Common myeloid progenitor, CD34-positive (primary cell): ENCODE data around the gene PRSS33.

Experiments
- CTCF ChIA-PET: fragments of 350-600 bp; sonication (Branson Sonifier 250); formaldehyde crosslinking; loops from one replicate; lab custom pipeline; 2021; ENCODE audit warnings: antibody characterized with exemption; lab: Charles Lee
- POLR2A ChIA-PET: fragments of 350-600 bp; sonication (Branson Sonifier 250); formaldehyde crosslinking; loops from one replicate; lab custom pipeline; 2021; ENCODE audit warnings: antibody characterized with exemption; lab: Charles Lee
- DNase-seq, 3 donors: peaks; one replicate each; pipeline versions ENCODE4 v3.0.0 to v3.0.0-alpha.2; 2013
- H3K27ac ChIP-seq, 2 experiments: 1 replicate in 1 of 2; 2 replicates in 1 of 2; pipeline ENCODE4 v1.7.0; 2013; ENCODE audit warnings: inconsistent platforms in 2 of 2, low read length in 2 of 2, mild to moderate bottlenecking in 2 of 2, low read depth in 1 of 2, moderate library complexity in 1 of 2; ENCODE audit not compliant: severe bottlenecking in 2 of 2, insufficient read depth in 1 of 2, poor library complexity in 1 of 2
- H3K27me3 ChIP-seq, 5 experiments: replicated peaks in 2 of 5; 1 replicate in 3 of 5; 2 replicates in 2 of 5; pipeline versions ENCODE4 v1.6.1 to v1.7.0; 2013; ENCODE audit warnings: low read length in 4 of 5, mild to moderate bottlenecking in 2 of 5, moderate library complexity in 2 of 5, inconsistent platforms in 1 of 5; ENCODE audit not compliant: insufficient read depth in 5 of 5, control insufficient read depth in 4 of 5
- H3K36me3 ChIP-seq, 4 experiments: 1 replicate in 2 of 4; 2 replicates in 2 of 4; pipeline versions ENCODE4 v1.6.1 to v1.7.0; 2013; ENCODE audit warnings: low read length in 3 of 4, control low read depth in 1 of 4, mild to moderate bottlenecking in 1 of 4; ENCODE audit not compliant: control insufficient read depth in 4 of 4, insufficient read depth in 4 of 4
- H3K4me1 ChIP-seq, 4 experiments: 1 replicate in 3 of 4; 2 replicates in 1 of 4; pipeline versions ENCODE4 v1.6.1 to v1.7.1; 2013; ENCODE audit warnings: low read length in 3 of 4, mild to moderate bottlenecking in 3 of 4, control low read depth in 1 of 4, inconsistent platforms in 1 of 4, moderate library complexity in 1 of 4; ENCODE audit not compliant: control insufficient read depth in 4 of 4, insufficient read depth in 4 of 4; ENCODE audit errors: control extremely low read depth in 1 of 4
- H3K4me3 ChIP-seq, 7 experiments: 1 replicate in 4 of 7; 2 replicates in 3 of 7; pipeline versions ENCODE4 v1.5.1 to v1.7.0; 2013; ENCODE audit warnings: mild to moderate bottlenecking in 7 of 7, low read length in 6 of 7, moderate library complexity in 6 of 7, inconsistent platforms in 2 of 7, low read depth in 2 of 7, control low read depth in 1 of 7; ENCODE audit not compliant: insufficient read depth in 4 of 7, control insufficient read depth in 1 of 7; ENCODE audit errors: extremely low read depth in 1 of 7
- H3K9me3 ChIP-seq, 5 experiments: 1 replicate in 4 of 5; 2 replicates in 1 of 5; pipeline versions ENCODE4 v1.6.1 to v1.7.1; 2013; ENCODE audit warnings: low read length in 4 of 5, mild to moderate bottlenecking in 2 of 5, inconsistent platforms in 1 of 5, low read depth in 1 of 5, moderate library complexity in 1 of 5; ENCODE audit not compliant: control insufficient read depth in 4 of 5, insufficient read depth in 2 of 5; ENCODE audit errors: control extremely low read depth in 1 of 5
- WGBS: methylation state at CpG from one replicate; pipeline ENCODE4 v1.1.5; 2013; ENCODE audit not compliant: insufficient coverage; 5-methylcytosine and 5-hydroxymethylcytosine counted together

PRSS33 gene

DNA sequence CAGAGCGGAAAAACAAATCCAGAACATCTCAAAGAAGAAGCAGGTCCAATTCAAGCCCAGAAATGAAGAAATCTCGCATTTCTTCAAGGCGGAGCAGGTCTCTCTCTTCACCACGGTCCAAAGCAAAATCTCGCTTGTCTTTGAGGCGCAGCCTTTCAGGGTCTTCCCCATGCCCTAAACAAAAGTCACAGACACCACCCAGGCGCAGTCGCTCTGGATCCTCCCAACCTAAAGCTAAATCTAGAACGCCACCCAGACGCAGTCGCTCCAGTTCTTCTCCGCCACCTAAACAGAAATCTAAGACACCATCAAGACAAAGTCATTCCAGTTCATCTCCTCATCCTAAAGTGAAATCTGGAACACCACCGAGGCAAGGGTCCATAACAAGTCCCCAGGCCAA lies 24.6 kb downstream of the PRSS33 start:
- no peak for DNase-seq
- over 99% methylated on average over 13 of the region's 13 CpGs for WGBS
- Histone ChIP-seq H3K4me1 (no peaks in the 10 kb centered on the region), H3K9me3 (no peaks in the 10 kb centered on the region), H3K27me3 (no peaks in the 10 kb centered on the region), H3K36me3 (peaks cover 41 to 100% (median 88%) of the 10 kb centered on the region in 4 experiments), H3K27ac (no peak overlapping the region), H3K4me3 (no peak overlapping the region)
- ChIA-PET POLR2A (no interaction called here), CTCF (interaction anchor here (1.6 kb wide), 1 partner anchor 12 kb away, joined by 5 read pairs; no protein-coding TSS in a partner anchor)

- DNase-seq = no peak
- Histone ChIP-seq H3K4me3 (no peak overlapping the region), H3K9me3 (no peaks in the 10 kb centered on the region), H3K27me3 (no peaks in the 10 kb centered on the region), H3K27ac (no peak overlapping the region), H3K36me3 (peaks cover 45 to 100% (median 90%) of the 10 kb centered on the region in 4 experiments), H3K4me1 (no peaks in the 10 kb centered on the region)
- CTCF ChIA-PET = interaction anchor here (1.6 kb wide), 1 partner anchor 12 kb away, joined by 5 read pairs; no protein-coding TSS in a partner anchor
- POLR2A ChIA-PET = no interaction called here
- WGBS = 96% methylated on average over 33 of the region's 42 CpGs
These were observed 25.3 kb downstream of the PRSS33 start for GRCh38 chr16:2761886-2762583.

- Histone ChIP-seq H3K4me1 (no peaks in the 10 kb centered on the region), H3K27ac (no peak overlapping the region), H3K36me3 (peaks cover 43 to 100% (median 88%) of the 10 kb centered on the region in 4 experiments), H3K9me3 (no peaks in the 10 kb centered on the region), H3K27me3 (no peaks in the 10 kb centered on the region), H3K4me3 (no peak overlapping the region)
- 97% methylated on average over 8 of the region's 10 CpGs for WGBS
- CTCF ChIA-PET = no interaction called here
- no peak for DNase-seq
- POLR2A ChIA-PET = no interaction called here
These were observed 25.9 kb downstream of the PRSS33 start for GRCh38 chr16:2761472-2761871.

- Histone ChIP-seq H3K36me3 (peaks cover 21 to 83% (median 53%) of the 10 kb centered on the region in 4 experiments), H3K27me3 (no peaks in the 10 kb centered on the region), H3K9me3 (no peaks in the 10 kb centered on the region), H3K4me3 (no peak overlapping the region), H3K4me1 (peaks cover 13 to 26% (median 21%) of the 10 kb centered on the region in 4 experiments), H3K27ac (peak overlapping the region in 1 of 2 experiments; percentile 19)
- CTCF ChIA-PET = no interaction called here
- POLR2A ChIA-PET = no interaction called here
- WGBS = 96% methylated on average over 11 of the region's 11 CpGs
- no peak for DNase-seq
These were observed 30.0 kb downstream of the PRSS33 start for GRCh38 chr16:2757344-2757743.

- 95% methylated on average over 29 of the region's 30 CpGs for WGBS
- peaks cover 13 to 32% (median 27%) of the 10 kb centered on the region in 4 experiments for H3K4me1 ChIP-seq
- ChIA-PET POLR2A (no interaction called here), CTCF (interaction anchor here (1.0 to 1.2 kb wide), 2 partner anchors 17 to 19 kb away, joined by 3 read pairs; no protein-coding TSS in a partner anchor)
- H3K9me3 ChIP-seq = no peaks in the 10 kb centered on the region
- no peak overlapping the region for H3K4me3 ChIP-seq
- DNase-seq = no peak
- no peak overlapping the region for H3K27ac ChIP-seq
- H3K36me3 ChIP-seq = peaks cover 21 to 74% (median 44%) of the 10 kb centered on the region in 4 experiments
- no peaks in the 10 kb centered on the region for H3K27me3 ChIP-seq
These were observed 30.9 kb downstream of the PRSS33 start for GRCh38 chr16:2756288-2757015.

DNA sequence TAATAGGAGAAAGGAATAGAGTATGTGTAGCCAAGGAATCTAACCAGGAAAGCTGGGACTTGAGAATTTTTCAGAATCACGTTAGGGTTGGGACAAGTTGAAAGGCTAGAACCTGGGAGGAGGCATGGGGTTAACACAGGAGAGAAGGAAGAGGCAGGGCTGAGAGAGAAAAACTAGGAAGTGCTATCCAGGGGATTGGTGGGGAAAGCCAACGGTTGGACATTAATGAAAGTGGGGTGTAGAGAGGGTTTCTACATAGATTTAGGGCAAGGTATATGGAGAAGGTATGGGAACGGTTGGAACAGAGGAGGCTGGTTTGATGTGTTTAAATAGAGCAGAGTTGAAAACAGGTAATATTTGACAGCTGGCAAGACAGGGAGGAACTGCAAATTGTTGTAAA lies 32.2 kb downstream of the PRSS33 start:
- Histone ChIP-seq H3K27me3 (no peaks in the 10 kb centered on the region), H3K27ac (no peak overlapping the region), H3K4me1 (peaks cover 13 to 33% (median 29%) of the 10 kb centered on the region in 4 experiments), H3K4me3 (peak overlapping the region in 5 of 7 experiments; percentile 13 to 95 (median 85)), H3K36me3 (peaks cover 15 to 61% (median 36%) of the 10 kb centered on the region in 4 experiments), H3K9me3 (no peaks in the 10 kb centered on the region)
- DNase-seq = no peak
- CTCF ChIA-PET = no interaction called here
- POLR2A ChIA-PET = interaction anchor here (0.8 kb wide), 1 partner anchor 22 kb away, joined by 3 read pairs; the partner anchor contains the start of gene ELOB
- WGBS = 43% methylated on average over 3 of the region's 3 CpGs
